Measurements from ENCODE around the gene ARL4D. TPM values are rescaled to one million over a fixed set of nuclear protein-coding genes. Genes with fewer than 3 reads are reported as not detected.

The ARL4D gene
- polyA plus RNA-seq, 1 experiment, result 15.0 TPM

DNA sequence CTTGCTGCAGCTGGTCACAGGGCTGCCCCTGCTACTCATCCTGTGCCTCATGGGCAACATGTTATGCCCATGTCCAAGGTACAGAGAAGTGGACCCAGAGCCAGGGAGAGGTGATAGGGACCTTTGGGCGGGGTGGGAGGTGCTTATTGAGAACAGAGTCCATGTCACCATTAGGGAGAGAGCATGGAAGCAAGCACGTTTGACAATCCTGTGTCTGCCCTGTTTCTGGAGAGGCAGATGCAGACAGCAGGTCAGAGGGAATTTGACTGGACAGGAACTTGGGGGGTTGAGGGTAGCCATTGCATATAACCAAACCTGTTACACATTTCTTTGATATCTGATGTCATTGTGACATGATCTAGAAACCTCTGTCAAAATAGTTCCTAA is 14.3 kb upstream of the ARL4D start:
- Histone ChIP-seq H3K4me3 (ENCODE audit: low read depth, low read length) (no peak overlapping the region), H3K27ac (ENCODE audit: low read depth, low read length) (no peak overlapping the region), H3K27me3 (ENCODE audit: control insufficient read depth, insufficient read depth, low read length) (no peaks in the 10 kb centered on the region), H3K9me3 (ENCODE audit: control insufficient read depth, insufficient read depth, low read length) (peaks cover 14% of the 10 kb centered on the region)
- DNase-seq (ENCODE audit: low read depth, low spot score), result no peak
- TF ChIP-seq CTCF (IDR thresholded peaks at IDR 0.05; ENCODE audit: low read depth, low read length), result no peak
- CTCF ChIA-PET, result interaction anchor here (1.2 kb wide), 1 partner anchor 99 kb away, joined by 4 read pairs; the partner anchor contains the start of gene DHX8
- POLR2A ChIA-PET, result no interaction called here

- TF ChIP-seq CTCF (IDR thresholded peaks at IDR 0.05; ENCODE audit: low read depth, low read length), result no peak
- POLR2A ChIA-PET, result interaction anchor here (1.5 kb wide), 1 partner anchor 17 kb away, joined by 4 read pairs; no protein-coding TSS in a partner anchor
- H3K4me3 ChIP-seq (ENCODE audit: low read depth, low read length), result no peak overlapping the region
- peaks cover 9% of the 10 kb centered on the region for H3K9me3 ChIP-seq (ENCODE audit: control insufficient read depth, insufficient read depth, low read length)
- no peak for DNase-seq (ENCODE audit: low read depth, low spot score)
- no peak overlapping the region for H3K27ac ChIP-seq (ENCODE audit: low read depth, low read length)
- no peaks in the 10 kb centered on the region for H3K27me3 ChIP-seq (ENCODE audit: control insufficient read depth, insufficient read depth, low read length)
- CTCF ChIA-PET, result interaction anchor here (0.7 to 1.2 kb wide), 2 partner anchors 11 to 99 kb away, joined by 3 to 4 read pairs; partner anchors contain the start of gene DHX8
Observed at GRCh38 chr17:43385046-43385831, 13.6 kb upstream of the ARL4D start.

DNA sequence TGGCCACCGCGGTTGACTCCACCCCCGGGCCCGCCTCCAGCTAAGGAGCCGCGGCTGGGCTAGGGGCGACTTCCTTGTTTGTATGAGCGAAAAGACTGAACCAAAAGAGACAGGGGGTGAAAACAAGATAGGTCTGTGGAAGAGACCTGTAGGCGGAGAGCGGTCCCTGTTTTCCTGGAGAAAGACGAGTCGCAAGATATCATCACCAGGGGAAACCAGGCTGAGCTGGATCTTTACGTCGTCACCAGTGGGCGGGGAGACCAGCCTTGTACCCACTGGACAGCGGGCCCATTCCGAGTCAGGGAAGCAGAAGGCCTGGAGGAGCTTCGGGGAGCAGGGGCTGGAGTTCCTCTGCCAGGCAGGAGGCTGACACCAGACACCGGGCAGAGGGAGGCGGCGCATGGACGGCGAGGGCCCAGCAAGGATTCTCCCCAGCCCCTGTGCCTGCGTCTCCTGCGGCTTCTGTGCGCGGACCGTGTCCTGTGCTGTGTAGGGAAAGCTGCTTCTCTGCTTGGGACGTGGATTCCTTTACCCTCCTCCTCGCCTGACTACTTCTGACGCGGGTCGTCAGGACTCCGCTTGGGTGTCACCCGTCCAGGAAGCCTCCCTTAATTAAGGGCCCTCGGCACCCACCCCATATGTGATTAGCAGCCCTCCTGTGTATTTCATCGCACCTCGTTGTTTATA is 10.3 kb upstream of the ARL4D start:
- H3K27ac ChIP-seq (ENCODE audit: low read depth, low read length), result peak overlapping the region; percentile 96
- peak; percentile 79 for DNase-seq (ENCODE audit: low read depth, low spot score)
- H3K27me3 ChIP-seq (ENCODE audit: control insufficient read depth, insufficient read depth, low read length), result no peaks in the 10 kb centered on the region
- ChIA-PET POLR2A (interaction anchor here (0.6 to 2.2 kb wide), 9 partner anchors 10 to 97 kb away, joined by 3 to 91 read pairs (median 13); partner anchors contain the start of genes ARL4D and DHX8), CTCF (interaction anchor here (0.6 to 2.7 kb wide), 7 partner anchors 9 to 95 kb away, joined by 3 to 35 read pairs (median 3); partner anchors contain the start of genes ARL4D and DHX8)
- peak overlapping the region; percentile 69 for H3K4me3 ChIP-seq (ENCODE audit: low read depth, low read length)
- no peak for TF ChIP-seq CTCF (IDR thresholded peaks at IDR 0.05; ENCODE audit: low read depth, low read length)
- no peaks in the 10 kb centered on the region; the same call in 1 of the 2 replicates for H3K9me3 ChIP-seq (ENCODE audit: control insufficient read depth, insufficient read depth, low read length)

GRCh38 chr17:43389046-43389947 is 9.5 kb upstream of the ARL4D start:
- Histone ChIP-seq H3K27ac (ENCODE audit: low read depth, low read length) (peak overlapping the region; percentile 96), H3K9me3 (ENCODE audit: control insufficient read depth, insufficient read depth, low read length) (no peaks in the 10 kb centered on the region; the same call in 1 of the 2 replicates), H3K4me3 (ENCODE audit: low read depth, low read length) (peak overlapping the region; percentile 69), H3K27me3 (ENCODE audit: control insufficient read depth, insufficient read depth, low read length) (no peaks in the 10 kb centered on the region)
- peak; percentile 88 for TF ChIP-seq CTCF (IDR thresholded peaks at IDR 0.05; ENCODE audit: low read depth, low read length)
- no peak for DNase-seq (ENCODE audit: low read depth, low spot score)
- ChIA-PET POLR2A (interaction anchor here (1.2 to 2.2 kb wide), 7 partner anchors 9 to 95 kb away, joined by 5 to 91 read pairs (median 20); partner anchors contain the start of genes ARL4D and DHX8), CTCF (interaction anchor here (0.7 to 14.5 kb wide), 5 partner anchors 9 to 95 kb away, joined by 3 to 395 read pairs (median 5); partner anchors contain the start of genes ARL4D and DHX8)
